Trophoblast cell (in vitro differentiated cells and primary cell): ENCODE results near the gene ALPP.
"Not testable (repeated sequence)": the region's sequence is repeated elsewhere in the genome, so short reads cannot be mapped to it uniquely, and the experiment has no call there.

Experiments
- DNase-seq, 2 donors: peaks; one replicate each; pipeline ENCODE4 v3.0.0-alpha.2; 2016
- H2AFZ ChIP-seq: 2 replicates; pipeline ENCODE4 v1.6.1; 2013; ENCODE audit warnings: low read length, moderate library complexity, mild to moderate bottlenecking; ENCODE audit not compliant: insufficient read depth, poor library complexity
- H2AK5ac ChIP-seq: 2 replicates; pipeline ENCODE4 v1.6.1; 2013; ENCODE audit warnings: mild to moderate bottlenecking, low read length
- H2BK120ac ChIP-seq: 2 replicates; pipeline ENCODE4 v1.6.1; 2013; ENCODE audit warnings: low read length, mild to moderate bottlenecking, moderate library complexity; ENCODE audit not compliant: insufficient read depth, poor library complexity
- H2BK12ac ChIP-seq: 2 replicates; pipeline ENCODE4 v1.6.1; 2013; ENCODE audit warnings: mild to moderate bottlenecking, low read length, moderate library complexity
- H2BK5ac ChIP-seq: 2 replicates; pipeline ENCODE4 v1.6.1; 2013; ENCODE audit warnings: low read length, low read depth, moderate library complexity, mild to moderate bottlenecking; ENCODE audit not compliant: poor library complexity
- H3K14ac ChIP-seq: 2 replicates; pipeline ENCODE4 v1.6.1; 2013; ENCODE audit warnings: mild to moderate bottlenecking, low read length
- H3K18ac ChIP-seq: 2 replicates; pipeline ENCODE4 v1.6.1; 2013; ENCODE audit warnings: mild to moderate bottlenecking, low read length
- H3K23ac ChIP-seq: 2 replicates; pipeline ENCODE4 v1.6.1; 2013; ENCODE audit warnings: low read length
- H3K27ac ChIP-seq: 2 replicates; pipeline ENCODE4 v1.5.1; 2013; ENCODE audit warnings: low read depth, mild to moderate bottlenecking, inconsistent platforms, low read length, moderate library complexity
- H3K27me3 ChIP-seq: 2 replicates; pipeline ENCODE4 v1.6.1; 2013; ENCODE audit warnings: inconsistent platforms, mild to moderate bottlenecking, low read length, moderate library complexity; ENCODE audit not compliant: insufficient read depth
- H3K36me3 ChIP-seq, 2 experiments: 1 replicate in 1 of 2; 2 replicates in 1 of 2; pipeline ENCODE4 v1.6.1; 2013; ENCODE audit warnings: low read length in 2 of 2, mild to moderate bottlenecking in 2 of 2, moderate library complexity in 1 of 2; ENCODE audit not compliant: insufficient read depth in 2 of 2, control insufficient read depth in 1 of 2
- H3K4ac ChIP-seq: 2 replicates; pipeline ENCODE4 v1.6.1; 2013; ENCODE audit warnings: low read depth, mild to moderate bottlenecking, low read length, moderate library complexity
- H3K4me1 ChIP-seq, 2 experiments: 1 replicate in 1 of 2; 2 replicates in 1 of 2; pipeline ENCODE4 v1.6.1; 2013; ENCODE audit warnings: low read length in 2 of 2, mild to moderate bottlenecking in 2 of 2, moderate library complexity in 1 of 2; ENCODE audit not compliant: insufficient read depth in 2 of 2, control insufficient read depth in 1 of 2
- H3K4me2 ChIP-seq: 2 replicates; pipeline ENCODE4 v1.6.1; 2013; ENCODE audit warnings: inconsistent platforms, mild to moderate bottlenecking, low read length, moderate library complexity
- H3K4me3 ChIP-seq: 2 replicates; pipeline ENCODE4 v1.5.1; 2013; ENCODE audit warnings: mild to moderate bottlenecking, low read depth, low read length, inconsistent platforms
- H3K79me1 ChIP-seq: one replicate; pipeline ENCODE4 v1.6.1; 2013; ENCODE audit warnings: low read length
- H3K79me2 ChIP-seq: 2 replicates; pipeline ENCODE4 v1.6.1; 2013; ENCODE audit warnings: low read length, mild to moderate bottlenecking; ENCODE audit not compliant: control insufficient read depth, insufficient read depth, poor library complexity
- H3K9ac ChIP-seq: 2 replicates; pipeline ENCODE4 v1.6.1; 2013; ENCODE audit warnings: mild to moderate bottlenecking, low read length
- H3K9me3 ChIP-seq: 2 replicates; pipeline ENCODE4 v1.6.1; 2013; ENCODE audit warnings: low read depth, mild to moderate bottlenecking, control low read depth, inconsistent platforms, low read length; ENCODE audit not compliant: insufficient read depth
- H4K12ac ChIP-seq: 2 replicates; pipeline ENCODE4 v1.6.1; 2013; ENCODE audit warnings: low read depth, mild to moderate bottlenecking, low read length, moderate library complexity
- H4K8ac ChIP-seq: 2 replicates; pipeline ENCODE4 v1.6.1; 2013; ENCODE audit warnings: low read depth, mild to moderate bottlenecking, low read length, moderate library complexity
- H4K91ac ChIP-seq: one replicate; pipeline ENCODE4 v1.6.1; 2013; ENCODE audit warnings: low read depth, mild to moderate bottlenecking, low read length, moderate library complexity
- WGBS: extraction: QIAGEN DNeasy Blood & Tissue Kit; methylation state at CpG from one replicate; pipeline ENCODE4 v1.1.7; 2013; ENCODE audit warnings: missing lambda C conversion rate; ENCODE audit not compliant: insufficient read length, insufficient coverage; ENCODE audit errors: extremely low coverage; 5-methylcytosine and 5-hydroxymethylcytosine counted together

The ALPP gene

GRCh38 chr2:232336241-232336736 is 42.3 kb upstream of the ALPP start:
- no peak overlapping the region for H4K8ac ChIP-seq
- no peaks in the 10 kb centered on the region for H3K27me3 ChIP-seq
- H3K9ac ChIP-seq, result no peak overlapping the region
- peaks cover 2% of the 10 kb centered on the region for H3K9me3 ChIP-seq
- no peak overlapping the region for H3K14ac ChIP-seq
- H3K4me2 ChIP-seq, result no peak overlapping the region
- H3K79me1 ChIP-seq, result no peaks in the 10 kb centered on the region
- no peak overlapping the region for H2AFZ ChIP-seq
- H2BK120ac ChIP-seq, result no peak overlapping the region
- DNase-seq, result no peak
- H2BK12ac ChIP-seq, result no peak overlapping the region
- H3K79me2 ChIP-seq, result no peaks in the 10 kb centered on the region
- no peak overlapping the region for H2AK5ac ChIP-seq
- WGBS, result no CpG with 5 or more reads among the region's 15 CpGs
- H4K91ac ChIP-seq, result no peak overlapping the region
- no peak overlapping the region for H3K4ac ChIP-seq
- no peak overlapping the region for H3K23ac ChIP-seq
- H3K36me3 ChIP-seq, result no peaks in the 10 kb centered on the region
- H3K27ac ChIP-seq, result no peak overlapping the region
- no peak overlapping the region for H3K4me3 ChIP-seq
- no peak overlapping the region for H2BK5ac ChIP-seq
- no peak overlapping the region for H3K18ac ChIP-seq
- no peak overlapping the region for H4K12ac ChIP-seq
- H3K4me1 ChIP-seq, result no peaks in the 10 kb centered on the region

- Histone ChIP-seq H3K18ac (no peak overlapping the region), H3K9me3 (peaks cover 2% of the 10 kb centered on the region), H3K36me3 (no peaks in the 10 kb centered on the region), H3K27me3 (no peaks in the 10 kb centered on the region), H2AK5ac (no peak overlapping the region), H4K91ac (no peak overlapping the region), H3K23ac (no peak overlapping the region), H4K12ac (no peak overlapping the region), H2AFZ (no peak overlapping the region), H3K4me3 (no peak overlapping the region), H3K79me1 (no peaks in the 10 kb centered on the region), H3K27ac (no peak overlapping the region), H2BK12ac (no peak overlapping the region), H3K14ac (no peak overlapping the region), H4K8ac (no peak overlapping the region), H2BK5ac (no peak overlapping the region), H3K79me2 (no peaks in the 10 kb centered on the region), H3K4me1 (no peaks in the 10 kb centered on the region), H3K9ac (no peak overlapping the region), H3K4ac (no peak overlapping the region), H2BK120ac (no peak overlapping the region), H3K4me2 (no peak overlapping the region)
- no CpG with 5 or more reads among the region's 18 CpGs for whole genome bisulfite sequencing
- DNase-seq, result no peak
Measured at GRCh38 chr2:232336981-232337720, 41.4 kb upstream of the ALPP start.

GRCh38 chr2:232338094-232338758 is 40.3 kb upstream of the ALPP start:
- H2AFZ ChIP-seq, H2AK5ac ChIP-seq, H3K4me3 ChIP-seq, H3K14ac ChIP-seq, H3K79me2 ChIP-seq, H4K91ac ChIP-seq, H3K9me3 ChIP-seq, H3K4me2 ChIP-seq, H3K79me1 ChIP-seq, H2BK5ac ChIP-seq, H3K18ac ChIP-seq, H4K12ac ChIP-seq, H3K23ac ChIP-seq, H2BK120ac ChIP-seq, H3K4me1 ChIP-seq, H4K8ac ChIP-seq, H2BK12ac ChIP-seq, H3K36me3 ChIP-seq, DNase-seq, H3K9ac ChIP-seq, H3K4ac ChIP-seq, H3K27me3 ChIP-seq, H3K27ac ChIP-seq: not testable (repeated sequence)
- no CpG with 5 or more reads among the region's 16 CpGs for WGBS

GRCh38 chr2:232338759-232339106 is 39.8 kb upstream of the ALPP start:
- Histone ChIP-seq H4K91ac (no peak overlapping the region), H3K18ac (no peak overlapping the region), H3K23ac (no peak overlapping the region), H3K36me3 (no peaks in the 10 kb centered on the region), H3K27me3 (no peaks in the 10 kb centered on the region), H4K12ac (no peak overlapping the region), H3K79me2 (no peaks in the 10 kb centered on the region), H3K4me3 (no peak overlapping the region), H3K9ac (no peak overlapping the region), H4K8ac (no peak overlapping the region), H3K14ac (no peak overlapping the region), H2BK5ac (no peak overlapping the region), H2BK12ac (no peak overlapping the region), H2AK5ac (no peak overlapping the region), H2AFZ (no peak overlapping the region), H3K4ac (no peak overlapping the region), H3K9me3 (peaks cover under 1% of the 10 kb centered on the region), H3K4me2 (no peak overlapping the region), H3K27ac (no peak overlapping the region), H3K79me1 (no peaks in the 10 kb centered on the region), H3K4me1 (peaks cover 0 to 1% of the 10 kb centered on the region in 2 experiments), H2BK120ac (no peak overlapping the region)
- no CpG with 5 or more reads among the region's 7 CpGs for WGBS
- no peak for DNase-seq
